Measurements from ENCODE around the gene FLYWCH1. TPM values are rescaled to one million over a fixed set of nuclear protein-coding genes. Genes with fewer than 3 reads are reported as not detected.

FLYWCH1 gene, protein sequence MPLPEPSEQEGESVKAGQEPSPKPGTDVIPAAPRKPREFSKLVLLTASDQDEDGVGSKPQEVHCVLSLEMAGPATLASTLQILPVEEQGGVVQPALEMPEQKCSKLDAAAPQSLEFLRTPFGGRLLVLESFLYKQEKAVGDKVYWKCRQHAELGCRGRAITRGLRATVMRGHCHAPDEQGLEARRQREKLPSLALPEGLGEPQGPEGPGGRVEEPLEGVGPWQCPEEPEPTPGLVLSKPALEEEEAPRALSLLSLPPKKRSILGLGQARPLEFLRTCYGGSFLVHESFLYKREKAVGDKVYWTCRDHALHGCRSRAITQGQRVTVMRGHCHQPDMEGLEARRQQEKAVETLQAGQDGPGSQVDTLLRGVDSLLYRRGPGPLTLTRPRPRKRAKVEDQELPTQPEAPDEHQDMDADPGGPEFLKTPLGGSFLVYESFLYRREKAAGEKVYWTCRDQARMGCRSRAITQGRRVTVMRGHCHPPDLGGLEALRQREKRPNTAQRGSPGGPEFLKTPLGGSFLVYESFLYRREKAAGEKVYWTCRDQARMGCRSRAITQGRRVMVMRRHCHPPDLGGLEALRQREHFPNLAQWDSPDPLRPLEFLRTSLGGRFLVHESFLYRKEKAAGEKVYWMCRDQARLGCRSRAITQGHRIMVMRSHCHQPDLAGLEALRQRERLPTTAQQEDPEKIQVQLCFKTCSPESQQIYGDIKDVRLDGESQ
- 39.6 TPM for total RNA-seq

DNA sequence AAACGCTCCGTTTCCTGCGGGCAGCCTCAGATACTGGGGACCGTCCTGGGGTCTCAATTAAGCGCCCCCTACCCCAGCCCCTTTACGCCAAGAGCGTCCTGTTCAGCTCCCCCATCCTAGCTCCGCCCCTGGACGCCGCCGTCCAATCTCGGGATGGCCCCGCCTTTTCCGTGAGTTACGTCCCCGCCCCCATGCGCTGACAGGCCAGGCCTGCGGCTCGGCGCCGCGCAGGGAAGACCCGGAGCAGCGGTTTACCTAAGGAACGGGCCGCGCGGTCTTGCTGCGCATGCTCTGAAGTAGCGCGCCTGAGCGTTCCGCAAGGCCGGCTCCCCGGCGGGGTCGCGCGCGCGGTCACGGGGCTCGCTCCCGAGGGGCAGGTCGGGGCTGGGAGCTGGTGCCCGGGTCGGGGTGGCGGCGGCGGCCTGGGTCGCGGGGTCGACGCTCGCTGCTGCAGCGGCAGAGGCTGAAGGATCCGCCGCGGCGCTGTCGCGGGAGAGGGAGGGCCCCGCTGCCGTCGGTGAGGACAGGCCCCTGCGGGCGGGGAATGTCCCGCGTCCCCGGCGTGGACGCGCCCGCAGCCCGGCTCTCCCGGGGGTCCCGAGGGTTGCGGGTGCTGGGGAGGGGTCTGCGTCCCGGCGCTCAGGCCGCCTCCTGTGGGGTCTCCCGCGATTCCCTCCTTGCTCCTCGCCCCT, at the start of gene FLYWCH1:
FLYWCH1 (plus strand) TSS at position 294 of the 692 bp plus-strand sequence. CDS start 17,755 bp downstream, outside the sequence.
- peak; percentile 99 for DNase-seq (ENCODE audit: low spot score)

DNA sequence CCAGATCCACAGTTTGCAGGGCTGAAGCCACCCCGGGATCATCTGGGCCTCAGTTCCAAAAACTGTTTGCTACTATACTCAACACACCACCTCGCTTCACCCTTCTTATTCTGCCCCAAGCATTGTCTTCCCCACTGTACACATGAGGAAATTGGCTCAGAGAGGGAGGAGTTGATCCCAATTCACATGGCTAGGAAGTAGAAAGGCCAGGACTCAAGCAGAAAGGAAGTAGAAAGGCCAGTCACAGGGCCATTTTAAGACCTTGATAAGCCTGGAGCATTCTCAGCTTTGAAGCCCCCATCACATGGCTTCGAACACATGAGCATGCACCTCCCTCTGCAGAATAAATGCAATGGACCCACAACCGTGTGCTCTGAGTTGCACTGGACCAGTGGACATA, 46.1 kb upstream of the FLYWCH1 start:
- DNase-seq (ENCODE audit: low spot score) = no peak

DNA sequence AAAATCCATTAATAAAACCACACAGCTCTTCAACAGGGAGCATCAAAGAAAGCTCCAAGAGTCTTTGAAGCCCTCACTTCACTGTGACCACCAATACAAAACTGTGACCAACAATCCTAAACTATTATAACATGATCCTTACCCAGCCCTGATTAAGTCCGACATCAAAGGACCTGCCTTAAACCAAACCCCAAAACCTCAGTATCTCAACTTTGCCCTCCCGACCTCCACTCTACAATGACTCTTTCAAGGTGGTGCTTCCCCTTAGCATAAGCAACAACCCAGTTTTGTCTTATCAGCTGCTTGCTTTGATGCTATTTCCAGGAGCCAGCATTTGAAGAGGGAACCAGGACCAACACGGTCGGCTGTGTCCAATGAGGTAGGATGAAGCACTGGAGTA, 45.3 kb upstream of the FLYWCH1 start:
- no peak for DNase-seq (ENCODE audit: low spot score)

DNA sequence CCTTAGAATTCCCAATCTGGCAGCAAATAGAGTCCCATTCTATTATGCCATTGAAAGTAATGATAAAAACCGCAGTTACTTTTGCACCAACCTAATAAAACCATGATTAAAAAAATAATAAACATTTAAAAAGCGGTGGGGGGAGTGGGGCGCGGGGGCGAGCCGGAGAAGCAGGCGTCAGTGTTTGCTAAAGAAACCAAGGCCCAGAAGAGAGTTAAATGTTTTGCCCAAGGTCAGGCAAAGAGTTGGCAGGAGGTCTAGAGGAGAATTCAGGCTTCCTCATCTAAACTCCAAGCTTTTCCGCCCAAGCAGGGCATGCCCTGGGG, 44.1 kb upstream of the FLYWCH1 start:
- DNase-seq (ENCODE audit: low spot score) = no peak

DNA sequence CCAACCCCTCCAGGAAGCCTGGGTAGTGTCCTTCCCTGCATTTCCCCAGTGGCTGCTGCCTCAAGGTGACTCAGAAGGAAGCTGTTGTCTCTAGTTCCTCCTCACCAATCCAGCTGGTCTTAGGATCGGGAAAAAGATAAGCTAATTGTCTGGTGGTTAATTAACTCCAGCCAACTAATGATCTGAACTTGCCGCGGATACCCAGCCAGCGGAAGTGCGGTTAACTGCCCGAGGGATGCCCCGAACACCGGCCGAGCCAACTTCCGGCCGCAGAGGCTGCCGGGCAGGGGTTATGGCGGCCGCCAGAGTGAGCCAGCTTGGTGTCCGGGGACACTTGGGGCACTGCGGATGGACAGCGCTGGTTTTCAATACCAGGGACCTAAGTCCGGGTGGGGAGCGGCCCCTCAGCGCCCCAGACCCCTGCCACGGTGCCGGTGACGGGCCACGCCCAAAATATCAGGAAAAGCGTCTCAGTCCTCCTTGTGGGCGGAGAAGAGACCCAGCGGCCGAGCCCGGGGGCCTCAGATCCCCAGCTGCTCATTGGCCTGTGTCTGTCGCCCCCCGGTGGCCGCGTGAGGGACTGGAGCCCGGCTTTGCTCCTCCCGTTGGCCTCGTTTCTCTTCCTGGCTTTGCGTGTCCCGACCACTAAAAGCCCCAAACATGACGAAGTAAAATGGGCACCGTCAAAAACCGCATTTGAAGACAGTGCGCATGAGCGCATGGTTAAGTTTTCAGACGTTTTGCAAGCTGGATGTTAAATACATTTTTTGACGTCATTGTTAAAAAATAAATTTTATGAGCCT, 43.5 kb upstream of the FLYWCH1 start:
- DNase-seq (ENCODE audit: low spot score) = peak; percentile 95

DNA sequence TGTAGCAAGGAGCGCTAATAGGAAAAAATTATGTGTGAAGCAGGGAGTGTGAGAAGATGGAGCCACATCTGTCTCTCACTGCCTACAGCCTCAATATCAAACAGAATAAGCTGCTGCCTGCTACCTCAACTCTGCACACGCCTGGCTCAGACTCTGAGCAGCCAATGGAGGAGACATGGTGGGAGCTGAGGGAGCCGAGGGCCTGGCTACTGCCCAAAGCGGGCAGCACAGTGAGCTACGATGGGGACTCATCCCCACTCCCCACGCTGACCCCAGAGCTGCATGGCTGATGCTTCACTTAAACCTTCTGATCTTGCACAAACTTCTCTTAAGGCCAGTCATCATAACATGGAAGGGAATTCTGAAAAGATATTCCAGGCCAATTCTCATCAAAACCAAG, 39.8 kb upstream of the FLYWCH1 start:
- no peak for DNase-seq (ENCODE audit: low spot score)

DNA sequence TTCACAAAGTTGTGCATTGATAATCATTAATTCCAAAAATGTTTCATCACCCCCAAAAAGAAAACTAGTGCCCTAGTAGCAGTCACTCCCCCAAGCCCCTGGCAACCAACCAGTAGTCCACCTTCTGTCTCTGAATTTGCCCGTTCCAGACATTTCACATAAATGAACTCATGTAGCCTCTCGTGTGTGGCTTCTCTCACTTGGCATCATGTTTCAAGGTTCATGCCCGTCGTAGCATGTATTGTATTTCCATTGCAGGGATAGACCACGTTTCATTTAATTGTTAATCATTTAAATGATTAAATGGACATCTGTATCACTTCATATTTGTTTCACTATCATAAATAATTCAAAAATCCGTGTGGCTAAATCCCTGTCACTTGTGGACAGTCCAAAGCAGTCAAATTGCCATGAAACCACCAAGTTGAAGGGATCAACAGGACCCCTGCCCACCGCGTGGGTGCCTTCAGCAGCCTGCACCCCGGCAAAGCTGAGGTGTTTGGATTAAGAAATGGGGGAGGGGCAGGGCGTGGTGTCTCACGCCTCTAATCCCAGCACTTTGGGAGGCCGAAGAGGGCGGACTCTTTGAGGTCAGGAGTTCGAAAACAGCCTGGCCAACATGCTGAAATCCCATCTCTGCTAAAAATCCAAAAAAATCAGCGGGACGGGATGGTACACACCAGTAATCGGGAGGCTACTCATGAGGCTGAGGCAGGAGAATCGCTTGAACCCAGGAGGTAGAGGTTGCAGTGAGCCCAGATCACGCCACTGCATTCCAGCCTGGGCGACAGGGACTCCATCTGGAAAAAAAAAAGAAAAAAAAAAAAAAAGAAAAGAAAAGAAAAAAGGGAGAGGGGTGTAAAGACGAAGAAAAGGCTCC, 37.5 kb upstream of the FLYWCH1 start:
- DNase-seq (ENCODE audit: low spot score) = no peak

DNA sequence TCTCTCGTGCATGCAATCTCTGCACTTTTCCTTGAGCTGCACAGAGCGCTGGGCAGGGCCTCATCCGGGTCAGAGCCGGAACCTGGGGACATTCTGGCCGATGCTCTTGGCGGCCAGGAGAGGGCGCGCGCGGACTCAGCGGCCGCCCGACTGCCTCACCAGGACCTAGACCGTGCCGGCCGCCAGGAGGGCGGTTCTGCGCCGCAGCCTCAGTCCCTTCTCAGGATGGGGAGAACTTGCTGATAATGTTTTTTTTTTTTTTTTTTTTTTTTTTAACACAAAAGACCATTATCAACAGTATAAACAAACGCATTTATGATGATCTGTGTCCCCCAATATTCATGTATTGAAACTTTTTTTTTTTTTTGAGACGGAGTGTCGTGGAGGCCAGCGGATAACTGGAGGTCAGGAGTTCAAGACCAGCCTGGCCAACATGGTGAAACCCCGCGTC, 36.8 kb upstream of the FLYWCH1 start:
- peak; percentile 79 for DNase-seq (ENCODE audit: low spot score)

DNA sequence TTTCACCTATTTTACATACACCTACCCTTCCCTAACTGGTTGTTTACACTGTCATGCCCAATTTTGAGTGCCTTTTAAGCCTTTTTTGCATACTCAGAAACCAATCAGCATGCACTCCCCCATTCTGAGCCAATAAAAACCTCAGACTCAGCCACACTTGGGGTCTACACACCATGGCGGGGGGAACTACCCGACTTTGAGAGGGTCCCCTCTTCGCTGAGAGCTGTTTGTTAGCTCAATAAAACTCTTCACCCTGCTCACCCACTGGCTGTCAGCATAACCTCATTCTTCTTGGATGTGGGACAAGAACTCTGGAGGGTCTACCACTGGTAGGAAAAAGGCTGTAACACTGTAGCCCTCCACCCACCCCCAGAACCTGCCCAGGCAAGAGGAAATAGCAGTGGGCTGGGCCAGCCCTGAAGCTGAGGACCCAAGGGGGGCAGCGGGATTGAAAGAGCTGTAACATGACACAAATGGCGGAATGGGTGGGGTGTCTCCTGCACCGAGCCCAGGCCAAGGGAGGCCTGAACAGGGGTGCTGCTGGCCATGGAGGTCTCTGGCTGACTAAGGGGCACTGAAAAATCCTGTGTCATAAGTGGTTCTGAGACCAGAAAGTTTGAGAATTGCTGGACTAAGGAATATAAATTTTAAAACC, 31.8 kb upstream of the FLYWCH1 start:
- no peak for DNase-seq (ENCODE audit: low spot score)

DNA sequence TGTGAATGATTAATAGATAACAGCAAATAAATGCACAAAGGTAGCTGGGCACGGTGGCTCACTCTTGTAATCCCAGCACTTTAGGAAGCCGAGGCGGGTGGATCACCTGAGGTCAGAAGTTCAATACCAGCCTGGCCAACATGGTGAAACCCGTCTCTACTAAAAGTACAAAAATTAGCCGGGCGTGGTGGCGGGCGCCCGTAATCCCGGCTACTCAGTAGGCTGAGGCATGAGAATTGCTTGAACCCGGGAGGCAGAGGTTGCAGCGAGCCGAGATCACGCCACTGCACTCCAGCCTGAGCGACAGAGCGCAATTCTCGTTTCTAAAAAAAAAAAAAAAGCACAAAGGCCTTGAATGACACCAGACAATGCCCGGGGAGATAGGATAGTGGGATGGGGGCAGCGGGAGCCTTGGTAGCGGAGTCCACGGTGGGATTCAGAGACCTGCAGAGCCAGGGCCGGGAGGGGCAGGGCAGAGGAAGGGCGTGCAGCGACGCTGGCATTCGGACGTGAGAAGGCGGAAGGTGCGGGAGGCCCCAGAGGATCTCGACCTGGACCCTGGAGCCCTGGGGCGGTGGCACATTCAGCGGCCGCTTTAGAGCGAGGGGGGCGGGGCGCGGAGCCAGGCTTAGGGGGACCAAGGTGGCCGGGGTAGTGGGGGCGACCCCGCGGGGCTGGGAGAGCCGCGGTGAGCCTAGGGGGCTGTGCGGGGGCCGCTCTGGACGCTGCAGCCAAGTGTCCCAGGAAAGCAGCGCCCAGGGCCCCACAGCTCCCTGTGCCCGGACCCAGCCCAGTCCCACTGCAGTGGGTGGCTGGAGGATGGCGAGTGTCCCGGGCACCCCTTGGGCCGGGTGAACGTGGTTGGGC, 29.7 kb upstream of the FLYWCH1 start:
- DNase-seq (ENCODE audit: low spot score) = peak; percentile 68

DNA sequence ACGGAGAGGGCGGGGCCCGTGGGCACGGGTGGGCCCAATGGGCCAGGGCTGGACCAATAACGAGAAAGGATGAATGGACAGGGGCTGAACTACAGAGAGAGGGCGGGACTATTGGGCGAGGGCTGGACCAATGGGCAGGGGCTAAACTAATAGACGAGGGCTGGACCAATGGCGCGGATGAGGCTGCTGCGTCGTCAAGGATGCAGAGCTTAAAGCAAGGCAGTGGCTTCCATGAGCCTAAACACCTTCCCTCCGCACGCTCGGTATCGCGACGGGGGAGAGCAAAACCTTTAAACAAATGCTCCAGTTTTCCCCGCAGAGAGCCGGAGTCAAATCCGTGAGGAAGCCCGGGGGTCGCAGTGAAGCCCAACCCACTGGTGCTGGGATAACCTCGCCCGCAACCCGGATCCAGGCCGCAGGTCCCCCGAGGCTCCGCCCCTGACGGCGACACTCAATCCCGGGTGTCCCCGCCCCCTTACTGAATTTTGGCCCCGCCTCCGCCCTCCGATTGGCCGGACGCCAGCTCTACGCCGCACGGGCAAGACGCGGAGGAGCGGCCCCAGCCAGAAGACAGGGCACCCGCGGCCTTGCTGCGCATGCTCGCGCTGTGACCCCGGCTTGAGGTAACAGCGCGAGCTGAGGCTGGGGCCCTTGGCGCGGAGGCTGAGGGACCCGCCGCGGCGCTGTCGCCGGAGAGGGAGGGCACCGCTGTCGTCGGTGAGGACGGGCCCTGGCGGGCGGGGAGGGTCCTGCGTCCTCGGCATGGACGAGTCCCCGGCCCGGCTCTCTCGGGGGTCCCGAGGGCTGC, 28.9 kb upstream of the FLYWCH1 start, which contains the start of gene FLYWCH2:
FLYWCH2 (plus strand) TSS at position 566 of the 808 bp plus-strand sequence. CDS start 13,235 bp downstream, outside the sequence.
- DNase-seq (ENCODE audit: low spot score) = peak; percentile 100

DNA sequence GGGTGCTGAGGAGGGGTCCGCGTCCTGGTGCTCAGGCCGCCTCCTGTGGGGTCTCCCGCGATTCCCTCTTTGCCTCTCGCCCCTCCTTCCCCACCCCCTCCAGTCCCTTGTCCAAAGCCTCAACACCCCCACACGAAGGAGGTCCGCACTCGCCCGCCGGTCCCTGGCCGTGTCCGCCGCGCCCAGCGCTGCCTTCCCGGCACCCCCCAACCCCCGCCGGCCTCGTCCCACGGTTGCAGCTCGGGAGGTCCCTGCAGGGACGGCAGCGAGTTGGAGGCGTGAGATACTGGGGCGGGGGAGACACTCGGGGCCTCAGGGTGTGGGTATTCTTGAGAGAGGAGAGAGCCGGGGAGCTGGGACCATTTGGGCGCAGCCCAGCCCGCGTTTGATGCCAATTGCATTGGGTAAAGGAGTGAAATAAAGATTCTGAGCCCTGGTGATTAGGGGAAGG, 28.2 kb upstream of the FLYWCH1 start:
- no peak for DNase-seq (ENCODE audit: low spot score)

DNA sequence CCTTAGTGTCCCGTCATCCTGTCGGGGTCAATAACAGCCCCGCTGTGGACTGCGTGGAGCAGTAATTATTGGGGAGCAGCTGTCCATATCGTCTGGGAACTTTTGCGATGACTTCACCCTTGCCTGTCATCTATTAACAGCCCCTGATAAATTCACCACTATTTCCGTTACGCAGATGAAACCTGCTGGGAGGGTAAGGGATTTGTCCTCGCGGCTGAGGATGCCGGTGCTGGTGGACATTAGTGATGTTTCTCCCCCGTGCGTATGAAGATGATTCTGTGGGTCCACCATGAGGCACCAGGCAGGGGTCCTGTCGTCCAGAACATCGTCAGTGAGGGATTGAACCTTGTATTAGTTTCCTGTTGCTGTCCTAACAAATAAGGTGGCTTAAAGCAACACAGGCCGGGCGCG, 27.7 kb upstream of the FLYWCH1 start:
- DNase-seq (ENCODE audit: low spot score) = no peak

DNA sequence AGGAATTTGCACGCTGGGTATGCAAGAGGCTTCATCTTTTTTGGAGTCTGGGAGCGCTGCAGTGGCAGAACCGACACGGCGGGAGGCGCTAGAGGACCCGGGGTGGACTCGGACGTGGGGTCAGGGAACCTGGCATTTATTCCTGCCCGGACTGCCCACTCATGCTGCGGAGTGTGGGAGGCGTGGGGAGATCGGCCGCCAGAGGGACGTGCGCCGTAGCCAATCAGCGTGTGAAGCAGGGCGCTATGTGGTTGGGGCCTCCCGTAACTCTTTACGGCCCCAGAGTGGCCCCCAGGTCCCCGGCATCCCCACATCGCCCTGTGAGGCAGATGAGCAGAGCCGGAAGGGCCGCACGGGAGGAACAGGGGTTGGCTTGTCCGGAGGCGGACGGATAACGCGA, 17.5 kb upstream of the FLYWCH1 start:
- no peak for DNase-seq (ENCODE audit: low spot score)

DNA sequence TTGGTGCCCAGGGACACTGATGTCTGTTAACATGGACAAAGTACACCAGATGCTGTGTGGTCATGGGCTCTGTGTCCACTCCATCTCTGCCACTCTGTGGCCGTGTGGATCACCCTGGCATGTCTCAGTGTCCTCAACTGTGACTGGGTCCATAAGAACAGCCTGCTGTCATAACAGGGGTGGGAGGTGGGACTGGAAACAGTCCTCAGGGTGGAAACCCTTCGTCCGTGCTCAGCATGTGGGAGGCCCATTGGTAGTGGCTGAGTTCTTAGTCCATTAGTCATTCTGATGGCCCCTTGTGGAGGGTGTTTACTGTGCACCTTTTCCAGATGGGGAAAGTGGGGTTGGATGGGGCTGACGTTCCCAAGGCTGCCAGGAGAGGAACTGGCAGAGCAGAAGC, 15.9 kb upstream of the FLYWCH1 start:
- no peak for DNase-seq (ENCODE audit: low spot score)

DNA sequence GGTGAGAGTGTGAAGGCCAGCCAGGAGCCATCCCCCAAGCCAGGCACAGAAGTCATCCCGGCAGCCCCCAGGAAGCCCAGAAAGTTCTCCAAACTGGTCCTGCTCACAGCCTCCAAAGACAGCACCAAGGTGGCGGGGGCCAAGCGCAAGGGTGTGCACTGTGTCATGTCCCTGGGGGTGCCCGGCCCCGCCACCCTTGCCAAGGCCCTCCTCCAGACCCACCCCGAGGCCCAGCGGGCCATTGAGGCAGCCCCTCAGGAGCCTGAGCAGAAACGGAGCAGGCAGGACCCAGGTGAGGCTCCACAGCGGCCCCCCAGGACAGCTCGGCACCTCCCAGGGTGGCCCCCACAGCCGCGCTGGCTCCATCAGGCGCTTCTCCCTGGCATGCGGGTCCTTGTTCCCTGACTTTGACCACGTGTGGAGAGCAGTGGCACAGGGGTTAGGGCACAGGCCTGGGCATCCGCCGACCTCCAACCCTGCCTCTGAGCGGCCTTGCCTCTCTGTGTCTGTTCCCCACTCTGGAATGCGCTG, 15.2 kb upstream of the FLYWCH1 start:
- DNase-seq (ENCODE audit: low spot score) = no peak

DNA sequence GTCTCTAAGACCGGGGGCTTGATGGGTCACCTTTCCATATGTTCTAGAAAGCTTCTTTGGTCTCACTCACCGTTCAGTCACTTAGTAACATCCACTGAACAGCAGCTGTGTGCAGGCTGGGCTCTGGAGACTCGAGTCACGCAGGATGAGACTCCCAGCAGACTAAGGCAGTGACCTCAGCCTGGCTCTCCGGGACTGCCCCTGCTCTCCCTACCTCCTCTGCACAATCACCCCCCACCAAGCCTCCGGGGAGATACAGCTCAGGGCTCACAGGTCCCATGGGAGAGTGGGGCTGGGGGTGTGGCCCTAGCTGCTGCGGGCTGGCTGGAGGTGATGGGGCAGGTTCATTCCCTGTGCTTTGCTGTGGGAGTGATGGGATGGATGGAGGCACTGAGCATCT, 14.6 kb upstream of the FLYWCH1 start:
- no peak for DNase-seq (ENCODE audit: low spot score)
